Colonic mucosa (tissue), 4 donors: Measurements from ENCODE around the gene EPHB2. TPM values are rescaled to one million over a fixed set of nuclear protein-coding genes. Genes with fewer than 3 reads are reported as not detected.

Source experiments
- DNase-seq: peaks from one replicate; pipeline ENCODE4 v3.0.0-alpha.2; 2020
- H3K27ac ChIP-seq: fragments of 200-600 bp; one replicate; pipeline ENCODE4 v1.8.0; 2021
- H3K27me3 ChIP-seq: fragments of 200-600 bp; one replicate; pipeline ENCODE4 v1.8.0; 2021
- H3K36me3 ChIP-seq: fragments of 200-600 bp; one replicate; pipeline ENCODE4 v1.8.0; 2021
- H3K4me1 ChIP-seq: fragments of 200-600 bp; one replicate; pipeline ENCODE4 v1.8.0; 2021; ENCODE audit warnings: mild to moderate bottlenecking
- H3K4me3 ChIP-seq: fragments of 200-600 bp; one replicate; pipeline ENCODE4 v1.8.0; 2021
- H3K9ac ChIP-seq, 2 donors: one replicate each; pipeline ENCODE4 v1.7.0; 2013; ENCODE audit warnings: control low read depth in 2 of 2, low read depth in 2 of 2, low read length in 2 of 2
- H3K9me3 ChIP-seq: fragments of 200-600 bp; one replicate; pipeline ENCODE4 v1.8.0; 2021
- CTCF ChIP-seq: fragments of 200-600 bp; IDR thresholded peaks from one replicate; pipeline ENCODE4 v1.8.0; 2022; ENCODE audit warnings: antibody characterized with exemption, mild to moderate bottlenecking
- intact Hi-C: fragments of 100-400 bp; cut with DNase I; formaldehyde crosslinking; loops from one replicate; pipeline ENCODE4 v1.14.1; 2022
- total RNA-seq, 2 donors: library from RNA; stranded (reverse); fragmentation: NEBNext Ultra II Directional in 1 of 2; extraction: Animal tissue kit (Norgen Biotek cat#: 25700) in 1 of 2; gene quantifications; one replicate each; pipeline ENCODE4 v1.2.1, GENCODE V29; 2021
- donor health status: healthy.
- donor health status: DM: no; HTN: no; CAD: no.
- donor health status: DM: no; HTN: no; CAD: no.

EPHB2 gene
- total RNA-seq, 2 donors from 2014 or later = 71.9 to 150 TPM

GRCh38 chr1:22819361-22819760 lies 108.7 kb downstream of the EPHB2 start:
- DNase-seq = no peak
- intact Hi-C loops = no loop called here
- Histone ChIP-seq H3K9me3 (no peaks in the 10 kb centered on the region), H3K27ac (no peak overlapping the region), H3K9ac (no peak overlapping the region), H3K36me3 (no peaks in the 10 kb centered on the region), H3K27me3 (no peaks in the 10 kb centered on the region), H3K4me1 (no peaks in the 10 kb centered on the region), H3K4me3 (no peak overlapping the region)
- TF ChIP-seq CTCF = no peak

GRCh38 chr1:22821027-22821426 lies 110.4 kb downstream of the EPHB2 start:
- Histone ChIP-seq H3K27me3 (no peaks in the 10 kb centered on the region), H3K4me1 (no peaks in the 10 kb centered on the region), H3K27ac (no peak overlapping the region), H3K9me3 (no peaks in the 10 kb centered on the region), H3K36me3 (no peaks in the 10 kb centered on the region), H3K4me3 (no peak overlapping the region), H3K9ac (no peak overlapping the region)
- no peak for TF ChIP-seq CTCF
- DNase-seq = no peak
- intact Hi-C loops = no loop called here

GRCh38 chr1:22822371-22822770 lies 111.7 kb downstream of the EPHB2 start:
- Histone ChIP-seq H3K9ac (no peak overlapping the region), H3K9me3 (no peaks in the 10 kb centered on the region), H3K36me3 (no peaks in the 10 kb centered on the region), H3K4me1 (no peaks in the 10 kb centered on the region), H3K27me3 (no peaks in the 10 kb centered on the region), H3K4me3 (no peak overlapping the region), H3K27ac (no peak overlapping the region)
- intact Hi-C loops = no loop called here
- no peak for TF ChIP-seq CTCF
- DNase-seq = no peak

GRCh38 chr1:22824466-22824865 lies 113.8 kb downstream of the EPHB2 start:
- intact Hi-C loops = no loop called here
- no peaks in the 10 kb centered on the region for H3K36me3 ChIP-seq
- no peak for TF ChIP-seq CTCF
- H3K27ac ChIP-seq = no peak overlapping the region
- H3K4me3 ChIP-seq = no peak overlapping the region
- H3K9me3 ChIP-seq = no peaks in the 10 kb centered on the region
- no peak for DNase-seq
- no peak overlapping the region for H3K9ac ChIP-seq
- H3K4me1 ChIP-seq = no peaks in the 10 kb centered on the region
- H3K27me3 ChIP-seq = no peaks in the 10 kb centered on the region

- no peak for TF ChIP-seq CTCF
- no peak overlapping the region for H3K9ac ChIP-seq
- no peaks in the 10 kb centered on the region for H3K27me3 ChIP-seq
- no peaks in the 10 kb centered on the region for H3K4me1 ChIP-seq
- no peak overlapping the region for H3K4me3 ChIP-seq
- no peaks in the 10 kb centered on the region for H3K36me3 ChIP-seq
- H3K27ac ChIP-seq = no peak overlapping the region
- H3K9me3 ChIP-seq = no peaks in the 10 kb centered on the region
- DNase-seq = no peak
- intact Hi-C loops = no loop called here
Measured at GRCh38 chr1:22824975-22825374, 114.3 kb downstream of the EPHB2 start.
